Subcutaneous abdominal adipose tissue (tissue), 5 donors: ENCODE data around the gene FGF11.

Experiments used
- H3K27ac ChIP-seq: one replicate; pipeline ENCODE4 v1.7.0; 2013; ENCODE audit warnings: low read depth, mild to moderate bottlenecking, inconsistent platforms, low read length, moderate library complexity
- H3K27me3 ChIP-seq, 5 donors: one replicate each; pipeline ENCODE4 v1.7.0; 2013; ENCODE audit warnings: low read length in 5 of 5, inconsistent platforms in 1 of 5; ENCODE audit not compliant: control insufficient read depth in 5 of 5, insufficient read depth in 4 of 5
- H3K36me3 ChIP-seq, 5 donors: one replicate each; pipeline ENCODE4 v1.7.0; 2013; ENCODE audit warnings: low read length in 5 of 5; ENCODE audit not compliant: control insufficient read depth in 5 of 5, insufficient read depth in 5 of 5
- H3K4me1 ChIP-seq, 5 donors: one replicate each; pipeline ENCODE4 v1.7.0; 2013; ENCODE audit warnings: low read length in 5 of 5, mild to moderate bottlenecking in 3 of 5, moderate library complexity in 1 of 5; ENCODE audit not compliant: control insufficient read depth in 5 of 5, insufficient read depth in 5 of 5
- H3K4me3 ChIP-seq, 5 donors: one replicate each; pipeline ENCODE4 v1.7.0; 2013; ENCODE audit warnings: low read length in 5 of 5, low read depth in 1 of 5
- H3K9ac ChIP-seq, 5 donors: one replicate each; pipeline ENCODE4 v1.7.0; 2013; ENCODE audit warnings: low read length in 5 of 5, mild to moderate bottlenecking in 4 of 5, moderate library complexity in 3 of 5
- H3K9me3 ChIP-seq, 5 donors: one replicate each; pipeline ENCODE4 v1.7.0; 2013; ENCODE audit warnings: low read length in 5 of 5; ENCODE audit not compliant: control insufficient read depth in 5 of 5
- donor health status: healthy.
- donor health status: healthy.
- donor health status: healthy.
- donor health status: healthy.
- donor health status: healthy.

The FGF11 gene

GRCh38 chr17:7403043-7403726 is 36.1 kb upstream of the FGF11 start:
- Histone ChIP-seq H3K4me1 (peaks cover 4 to 25% (median 17%) of the 10 kb centered on the region in 5 donors), H3K27me3 (no peaks in the 10 kb centered on the region), H3K36me3 (no peaks in the 10 kb centered on the region), H3K27ac (peak overlapping the region; percentile 92), H3K9me3 (no peaks in the 10 kb centered on the region), H3K9ac (peak overlapping the region; percentile 43 to 82 (median 75)), H3K4me3 (peak overlapping the region; percentile 77 to 83 (median 80))

GRCh38 chr17:7403727-7403976 is 35.7 kb upstream of the FGF11 start:
- Histone ChIP-seq H3K9me3 (no peaks in the 10 kb centered on the region), H3K27me3 (no peaks in the 10 kb centered on the region), H3K27ac (peak overlapping the region; percentile 92), H3K4me3 (peak overlapping the region; percentile 77 to 83 (median 80)), H3K36me3 (peaks cover 0 to 2% (median 0%) of the 10 kb centered on the region in 5 donors), H3K9ac (peak overlapping the region in 4 of 5 donors; percentile 43 to 82 (median 71)), H3K4me1 (peaks cover 4 to 25% (median 17%) of the 10 kb centered on the region in 5 donors)

GRCh38 chr17:7403977-7404736 is 35.2 kb upstream of the FGF11 start, which contains the start of gene TMEM256:
TMEM256 (minus strand) TSS chr17:7404097; CDS start chr17:7404084, 13 bp downstream.
- Histone ChIP-seq H3K27ac (peak within 1 kb of the TSS; percentile 92), H3K36me3 (peaks cover 0 to 7% (median 0%) of the 10 kb centered on the region in 5 donors), H3K4me3 (peak within 1 kb of the TSS; percentile 77 to 83 (median 80)), H3K4me1 (peaks cover 4 to 25% (median 17%) of the 10 kb centered on the region in 5 donors), H3K9ac (peak within 1 kb of the TSS; percentile 43 to 82 (median 75)), H3K27me3 (no peaks in the 10 kb centered on the region), H3K9me3 (no peaks in the 10 kb centered on the region)

GRCh38 chr17:7404737-7405349 is 34.5 kb upstream of the FGF11 start:
- H3K27me3 ChIP-seq = no peaks in the 10 kb centered on the region
- H3K9ac ChIP-seq = peak overlapping the region in 3 of 5 donors; percentile 51 to 75 (median 73)
- H3K4me3 ChIP-seq = peak overlapping the region; percentile 44 to 83 (median 62)
- H3K27ac ChIP-seq = peak overlapping the region; percentile 46
- no peaks in the 10 kb centered on the region for H3K9me3 ChIP-seq
- peaks cover 0 to 13% (median 4%) of the 10 kb centered on the region in 5 donors for H3K36me3 ChIP-seq
- H3K4me1 ChIP-seq = peaks cover 4 to 25% (median 17%) of the 10 kb centered on the region in 5 donors

GRCh38 chr17:7405350-7406234 is 33.7 kb upstream of the FGF11 start:
- peak overlapping the region; percentile 46 for H3K27ac ChIP-seq
- no peaks in the 10 kb centered on the region for H3K9me3 ChIP-seq
- peak overlapping the region in 4 of 5 donors; percentile 61 to 83 (median 70) for H3K4me3 ChIP-seq
- peaks cover 0 to 17% (median 9%) of the 10 kb centered on the region in 5 donors for H3K36me3 ChIP-seq
- H3K9ac ChIP-seq = peak overlapping the region in 3 of 5 donors; percentile 51 to 75 (median 73)
- peaks cover 4 to 25% (median 17%) of the 10 kb centered on the region in 5 donors for H3K4me1 ChIP-seq
- H3K27me3 ChIP-seq = no peaks in the 10 kb centered on the region

GRCh38 chr17:7406235-7406825 is 33.0 kb upstream of the FGF11 start:
- H3K9ac ChIP-seq = no peak overlapping the region
- H3K27me3 ChIP-seq = no peaks in the 10 kb centered on the region
- H3K27ac ChIP-seq = no peak overlapping the region

GRCh38 chr17:7407082-7407481 is 32.2 kb upstream of the FGF11 start:
- Histone ChIP-seq H3K9ac (no peak overlapping the region), H3K27me3 (no peaks in the 10 kb centered on the region)

More at GRCh38 chr17:7406235-7406825, 33.0 kb upstream of the FGF11 start:
- peaks cover 0 to 17% (median 10%) of the 10 kb centered on the region in 5 donors for H3K36me3 ChIP-seq
- H3K9me3 ChIP-seq = no peaks in the 10 kb centered on the region
- H3K4me1 ChIP-seq = peaks cover 4 to 25% (median 17%) of the 10 kb centered on the region in 5 donors
- H3K4me3 ChIP-seq = no peak overlapping the region

GRCh38 chr17:7407485-7408251 is 31.6 kb upstream of the FGF11 start, which contains the start of gene NLGN2:
NLGN2 (plus strand) TSS chr17:7407845; CDS start chr17:7408256, 411 bp downstream.
- H3K4me1 ChIP-seq = peaks cover 4 to 24% (median 15%) of the 10 kb centered on the region in 5 donors
- H3K4me3 ChIP-seq = no peak within 1 kb of the TSS
- H3K9ac ChIP-seq = no peak within 1 kb of the TSS
- no peaks in the 10 kb centered on the region for H3K9me3 ChIP-seq
- H3K27ac ChIP-seq = no peak within 1 kb of the TSS
- peaks cover 0 to 17% (median 10%) of the 10 kb centered on the region in 5 donors for H3K36me3 ChIP-seq
- no peaks in the 10 kb centered on the region for H3K27me3 ChIP-seq

More at GRCh38 chr17:7407082-7407481, 32.2 kb upstream of the FGF11 start:
- peaks cover 4 to 25% (median 17%) of the 10 kb centered on the region in 5 donors for H3K4me1 ChIP-seq
- peaks cover 0 to 17% (median 10%) of the 10 kb centered on the region in 5 donors for H3K36me3 ChIP-seq
- H3K4me3 ChIP-seq = no peak overlapping the region
- no peaks in the 10 kb centered on the region for H3K9me3 ChIP-seq
- no peak overlapping the region for H3K27ac ChIP-seq
